Activated naive CD4-positive, alpha-beta T cell treated with anti-CD3 and anti-CD28 coated beads, Interleukin-2, amount 50 U/mL, for 72 hours (primary cell): ENCODE results near the gene VILL. TPM values are rescaled to one million over a fixed set of nuclear protein-coding genes. Genes with fewer than 3 reads are reported as not detected.
A peak's percentile ranks its signal among the peaks of the same experiment; 100 is the strongest.

Experiments
- ATAC-seq, 2 donors: fragments of 150-1000 bp; cut with Tn5 transposase; 2 replicates each; pipeline ENCODE4 v1.10.0; 2021; ENCODE audit warnings: mild to moderate bottlenecking in 2 of 2, moderate library complexity in 2 of 2
- DNase-seq, 2 donors: peaks; one replicate each; pipeline ENCODE4 v3.0.0; 2021 to 2022; ENCODE audit warnings: low spot score in 2 of 2
- H3K27ac Mint-ChIP-seq, 2 donors: one replicate each; pipeline ENCODE4 v1.8.0; 2022; ENCODE audit warnings: mild to moderate bottlenecking in 2 of 2, mixed read lengths in 2 of 2
- H3K36me3 Mint-ChIP-seq, 2 donors: one replicate each; pipeline ENCODE4 v1.8.0; 2022; ENCODE audit warnings: mixed read lengths in 2 of 2
- H3K9me3 Mint-ChIP-seq, 2 donors: one replicate each; pipeline ENCODE4 v1.8.0; 2022; ENCODE audit warnings: mixed read lengths in 2 of 2
- total RNA-seq, 2 donors: library from RNA; stranded (reverse); gene quantifications; one replicate each; pipeline ENCODE4 v1.2.3, GENCODE V29; 2022

VILL gene
- total RNA-seq, 2 donors from 2014 or later: 13.2 to 13.8 TPM

DNA sequence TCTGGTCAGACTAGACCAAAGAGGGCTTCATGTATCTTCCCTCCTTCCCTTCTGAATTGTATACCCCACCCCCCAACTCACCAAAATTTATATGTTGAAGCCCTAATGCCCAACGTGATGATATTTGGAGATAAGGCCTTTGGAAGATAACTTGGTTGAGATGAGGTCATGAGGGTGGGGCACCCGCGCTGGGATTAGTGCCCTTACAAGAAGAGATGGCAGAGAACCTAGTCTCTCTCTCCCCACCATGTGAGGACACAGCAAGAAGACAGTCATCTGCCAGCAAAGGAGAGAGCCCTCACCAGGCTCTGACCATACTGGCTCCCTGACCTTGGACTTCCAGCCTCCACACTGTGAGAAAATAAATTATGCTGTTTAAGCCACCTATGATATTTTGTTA, 25.4 kb downstream of the VILL start:
- no peak for ATAC-seq
- H3K27ac Mint-ChIP-seq: no peak overlapping the region

DNA sequence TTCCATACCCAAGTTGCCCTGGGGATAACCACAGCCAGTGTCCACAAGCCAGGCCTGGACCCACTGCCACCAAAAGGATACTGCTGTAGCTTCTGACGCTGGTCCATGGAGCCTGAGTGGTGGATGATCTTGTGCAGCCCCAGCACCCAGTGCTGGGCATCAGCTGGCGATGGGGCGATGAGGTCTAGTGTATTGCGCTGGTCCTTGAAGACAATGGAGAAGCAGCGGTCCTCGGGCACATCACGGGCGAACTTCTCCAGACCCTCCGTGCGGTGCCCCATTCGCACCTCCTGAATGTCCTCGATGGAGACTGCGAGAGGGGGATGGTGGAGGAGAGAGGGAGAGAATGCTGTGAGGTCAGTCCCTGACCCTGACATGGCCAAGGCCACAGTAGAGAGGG, 25.8 kb downstream of the VILL start:
- ATAC-seq (no peak), DNase-seq (no peak)
- H3K27ac Mint-ChIP-seq: no peak overlapping the region
- peaks cover 0 to 5% of the 10 kb centered on the region in 2 donors for H3K9me3 Mint-ChIP-seq
- peaks cover 11 to 13% of the 10 kb centered on the region in 2 donors for H3K36me3 Mint-ChIP-seq

More for the DNA sequence above, 25.4 kb downstream of the VILL start:
- no peak for DNase-seq
- peaks cover 0 to 5% of the 10 kb centered on the region in 2 donors for H3K9me3 Mint-ChIP-seq
- H3K36me3 Mint-ChIP-seq: peaks cover 11 to 13% of the 10 kb centered on the region in 2 donors

DNA sequence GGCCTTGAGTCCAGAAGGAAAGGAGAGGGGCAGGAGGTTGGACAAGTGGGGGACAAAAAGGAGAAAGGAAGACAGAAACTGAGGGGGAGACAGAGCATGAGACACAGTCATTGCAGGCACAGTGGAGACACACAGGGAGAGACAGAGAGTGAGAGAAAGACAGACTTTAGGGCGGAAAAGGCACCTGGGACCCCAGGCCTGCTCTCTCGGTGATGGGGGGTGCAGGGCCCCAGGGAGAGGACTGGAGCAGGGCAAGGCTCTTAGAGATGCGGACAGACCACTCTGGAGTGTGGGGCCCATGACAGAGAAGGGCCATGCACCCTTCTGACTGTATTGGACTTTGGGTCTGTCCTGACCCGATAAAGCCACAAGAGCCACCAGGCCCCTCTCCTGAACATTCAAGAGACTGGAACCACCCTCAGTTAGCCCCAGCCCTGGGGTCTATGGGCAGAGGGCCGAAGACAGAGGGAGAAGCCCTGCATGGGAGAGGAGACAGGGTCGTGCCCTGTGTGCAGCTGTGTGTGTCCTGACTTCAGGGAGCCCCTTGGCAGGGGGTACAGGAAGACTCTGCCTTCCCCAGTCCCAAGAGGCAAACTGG, 26.4 kb downstream of the VILL start:
- no peak overlapping the region for H3K27ac Mint-ChIP-seq
- peaks cover 0 to 5% of the 10 kb centered on the region in 2 donors for H3K9me3 Mint-ChIP-seq
- ATAC-seq: no peak
- no peak for DNase-seq
- H3K36me3 Mint-ChIP-seq: peaks cover 11 to 13% of the 10 kb centered on the region in 2 donors

DNA sequence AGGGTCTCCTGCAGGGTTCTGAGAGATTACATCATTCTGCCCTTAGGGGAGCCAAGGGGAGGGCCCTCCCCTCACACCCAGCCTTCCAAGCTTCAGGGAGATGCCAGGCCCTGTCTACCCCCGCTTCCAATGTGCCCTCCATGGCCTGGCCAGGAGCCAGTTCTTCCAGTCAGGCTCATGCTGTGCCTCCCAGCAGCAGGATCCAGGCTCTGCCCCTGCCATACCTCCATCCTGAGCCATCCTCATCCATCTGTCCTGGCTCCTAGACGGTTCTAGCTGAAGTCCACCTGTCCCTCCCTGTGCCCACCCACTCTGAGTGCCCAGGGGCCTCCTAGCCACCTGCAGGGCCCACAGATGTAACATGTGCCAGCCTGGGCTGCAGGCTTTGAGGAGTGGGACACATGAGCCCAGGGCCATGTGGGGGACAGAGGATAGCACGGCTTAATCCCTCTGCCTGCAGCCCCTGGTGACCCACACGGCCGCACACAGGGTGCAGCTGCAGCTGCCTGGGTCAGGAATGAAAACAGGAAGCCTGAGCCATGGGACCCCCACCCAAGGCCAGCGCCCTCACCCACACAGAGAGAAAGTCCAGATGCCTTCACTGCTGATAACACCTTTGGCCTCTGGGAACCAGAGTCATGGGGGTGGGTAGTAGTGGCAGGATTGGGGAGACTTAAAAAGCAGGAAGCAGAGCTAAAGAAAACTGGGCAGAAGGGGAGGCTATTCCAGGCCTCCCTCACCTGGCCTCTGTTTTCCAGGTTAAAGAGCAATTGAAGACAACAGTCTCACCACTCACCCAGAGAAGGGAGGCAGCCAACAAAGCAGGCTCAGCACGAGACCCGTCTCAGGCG, 27.1 kb downstream of the VILL start:
- Mint-ChIP-seq H3K27ac (peak overlapping the region in 1 of 2 donors; percentile 63), H3K36me3 (peaks cover 11 to 13% of the 10 kb centered on the region in 2 donors), H3K9me3 (peaks cover 0 to 5% of the 10 kb centered on the region in 2 donors)
- no peak for ATAC-seq
- DNase-seq: no peak

DNA sequence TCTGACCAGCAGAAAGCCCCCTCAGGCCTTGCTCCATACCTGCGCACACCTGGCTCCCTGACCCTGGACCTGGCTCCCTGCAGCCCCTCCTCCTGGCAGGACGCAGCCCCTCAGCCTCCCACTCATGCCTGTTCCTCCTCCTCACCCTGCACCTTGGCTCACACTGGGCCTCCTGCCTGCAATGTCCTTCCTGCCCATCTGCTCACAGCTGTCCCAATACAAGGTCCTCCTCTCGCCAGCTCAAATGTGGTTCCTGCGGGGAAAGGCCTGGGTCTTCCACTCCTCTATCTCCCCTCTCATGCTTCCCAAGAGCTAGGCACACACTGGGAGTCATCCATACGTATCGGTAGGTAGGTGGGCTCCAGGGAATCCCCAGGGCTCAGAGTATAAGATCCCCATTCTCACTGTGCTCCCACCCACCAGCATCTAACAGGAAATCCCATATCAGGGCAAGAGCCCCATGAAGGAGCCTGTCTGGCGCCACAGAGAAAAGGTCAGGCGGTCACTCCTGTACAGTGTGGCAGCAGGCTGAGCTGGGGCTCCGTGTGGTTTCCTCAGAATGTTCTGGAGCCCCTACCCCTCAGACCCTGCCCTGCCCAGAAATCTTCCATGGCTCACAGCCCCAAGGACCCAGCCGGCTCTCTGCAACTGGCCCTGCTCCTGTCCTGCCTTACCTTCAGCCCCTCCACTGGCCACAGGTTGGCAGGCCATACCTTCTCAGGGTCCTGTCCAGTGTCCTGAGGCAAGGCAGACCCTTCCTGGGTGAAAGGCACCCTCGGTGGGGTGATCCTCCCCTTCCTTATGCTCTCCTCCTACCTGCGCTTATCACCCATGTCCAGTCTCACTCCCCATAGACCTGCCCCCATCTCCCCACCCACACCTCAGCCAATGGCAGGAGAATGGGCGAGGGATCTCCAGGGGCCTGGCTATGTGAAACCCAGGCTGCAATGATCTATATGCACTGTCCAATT, 28.0 kb downstream of the VILL start:
- DNase-seq (no peak), ATAC-seq (no peak)
- peak overlapping the region; percentile 56 to 63 for H3K27ac Mint-ChIP-seq
- peaks cover 11 to 13% of the 10 kb centered on the region in 2 donors for H3K36me3 Mint-ChIP-seq
- peaks cover 0 to 5% of the 10 kb centered on the region in 2 donors for H3K9me3 Mint-ChIP-seq

DNA sequence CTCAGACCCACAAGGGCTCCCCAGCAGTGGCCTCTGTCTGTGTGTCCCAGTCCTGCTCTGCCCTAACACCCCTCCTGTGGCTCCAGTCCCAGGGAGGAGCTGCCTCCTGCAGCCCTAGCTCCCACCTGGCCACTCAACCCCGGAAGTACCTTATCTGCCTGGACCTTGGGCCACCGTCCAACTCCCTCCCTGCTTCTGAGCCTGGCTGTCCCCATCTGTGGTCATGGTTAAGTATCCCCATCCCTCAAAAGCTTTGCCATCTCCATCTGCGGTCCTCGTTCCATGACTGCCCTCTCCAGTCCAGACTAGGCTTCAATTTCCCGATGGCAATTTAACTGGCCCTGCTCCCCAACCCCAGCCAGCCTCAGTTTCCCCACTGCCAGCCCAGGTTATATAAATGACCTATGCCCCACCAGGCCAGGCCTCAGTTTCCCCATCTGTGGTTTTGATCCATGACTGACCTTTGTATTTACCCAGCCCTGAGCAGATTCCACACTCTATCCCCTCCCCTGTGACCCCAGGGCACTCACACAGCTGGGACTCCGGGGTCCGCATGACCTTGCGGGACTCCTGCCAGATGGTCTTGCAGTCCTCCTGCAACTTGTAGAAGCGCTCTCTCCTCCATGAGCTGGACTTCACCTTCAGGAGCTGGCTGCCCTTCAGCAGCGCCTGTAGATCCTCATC, 29.2 kb downstream of the VILL start:
- Mint-ChIP-seq H3K36me3 (peaks cover 11 to 13% of the 10 kb centered on the region in 2 donors), H3K27ac (no peak overlapping the region), H3K9me3 (peaks cover 0 to 5% of the 10 kb centered on the region in 2 donors)
- ATAC-seq (no peak), DNase-seq (no peak)

DNA sequence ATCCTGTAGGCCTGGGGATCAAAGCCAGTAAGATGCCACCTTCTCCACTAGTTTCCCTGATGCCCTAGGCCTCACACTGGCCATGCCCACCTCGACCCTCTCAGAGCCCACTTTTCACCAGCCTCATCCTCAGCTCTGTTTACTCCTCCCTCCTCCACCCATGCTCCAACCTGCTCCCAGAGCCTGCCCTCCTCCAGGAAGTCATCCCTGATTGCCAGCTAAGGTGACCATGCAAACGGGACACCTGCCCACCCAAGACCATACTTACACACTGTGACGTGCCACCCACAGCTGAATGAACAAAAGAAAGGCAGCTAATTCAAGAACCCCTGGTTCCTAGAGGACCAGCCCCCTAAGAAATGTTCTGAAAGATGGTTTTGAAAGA, 29.7 kb downstream of the VILL start:
- ATAC-seq: no peak
- H3K27ac Mint-ChIP-seq: no peak overlapping the region
- peaks cover 0 to 5% of the 10 kb centered on the region in 2 donors for H3K9me3 Mint-ChIP-seq
- DNase-seq: no peak
- H3K36me3 Mint-ChIP-seq: peaks cover 11 to 13% of the 10 kb centered on the region in 2 donors

DNA sequence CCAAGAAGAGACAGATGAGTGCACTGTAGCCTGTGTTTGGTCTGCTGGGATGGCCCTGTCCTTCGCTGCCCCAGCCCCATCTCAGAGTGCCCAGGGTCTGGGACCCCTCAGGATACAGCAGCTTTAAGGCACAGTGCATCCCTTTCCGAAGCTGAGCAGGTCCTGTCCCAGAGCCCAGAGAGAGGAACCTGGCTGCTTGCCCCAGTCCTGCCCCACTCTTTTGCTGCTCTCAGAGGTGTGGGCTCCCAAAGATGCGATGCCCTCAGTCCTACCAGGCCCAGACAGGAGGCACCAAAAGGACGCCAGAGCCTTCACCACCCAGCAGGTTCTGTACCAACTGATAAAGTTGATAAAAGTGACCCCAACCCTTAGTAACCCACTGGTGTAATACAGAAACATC, 30.6 kb downstream of the VILL start:
- Mint-ChIP-seq H3K27ac (peak overlapping the region in 1 of 2 donors; percentile 67), H3K36me3 (peaks cover 8 to 9% of the 10 kb centered on the region in 2 donors), H3K9me3 (peaks cover 0 to 5% of the 10 kb centered on the region in 2 donors)
- ATAC-seq (no peak), DNase-seq (no peak)

DNA sequence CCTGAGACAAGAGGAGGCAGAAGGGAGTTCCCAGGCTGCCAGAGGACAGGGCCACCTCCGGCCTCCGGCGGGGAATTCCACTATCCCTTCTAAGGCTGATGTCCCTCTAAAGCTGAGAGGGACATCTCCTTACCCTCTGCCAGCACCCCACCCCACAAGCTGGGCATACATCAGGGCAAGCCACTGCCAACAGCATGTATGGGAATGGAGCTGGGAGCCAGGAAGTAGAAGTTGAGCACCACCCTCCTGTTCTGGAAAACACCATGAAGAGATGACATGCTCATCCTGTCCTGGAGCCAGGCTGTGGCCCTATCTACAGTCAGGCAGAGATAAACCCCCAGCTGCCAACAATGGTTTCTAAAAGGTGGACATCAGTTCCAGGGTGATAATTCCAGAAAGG, 31.7 kb downstream of the VILL start:
- no peaks in the 10 kb centered on the region for H3K9me3 Mint-ChIP-seq
- H3K27ac Mint-ChIP-seq: peak overlapping the region; percentile 67
- no peak for ATAC-seq
- DNase-seq: no peak
- no peaks in the 10 kb centered on the region for H3K36me3 Mint-ChIP-seq

DNA sequence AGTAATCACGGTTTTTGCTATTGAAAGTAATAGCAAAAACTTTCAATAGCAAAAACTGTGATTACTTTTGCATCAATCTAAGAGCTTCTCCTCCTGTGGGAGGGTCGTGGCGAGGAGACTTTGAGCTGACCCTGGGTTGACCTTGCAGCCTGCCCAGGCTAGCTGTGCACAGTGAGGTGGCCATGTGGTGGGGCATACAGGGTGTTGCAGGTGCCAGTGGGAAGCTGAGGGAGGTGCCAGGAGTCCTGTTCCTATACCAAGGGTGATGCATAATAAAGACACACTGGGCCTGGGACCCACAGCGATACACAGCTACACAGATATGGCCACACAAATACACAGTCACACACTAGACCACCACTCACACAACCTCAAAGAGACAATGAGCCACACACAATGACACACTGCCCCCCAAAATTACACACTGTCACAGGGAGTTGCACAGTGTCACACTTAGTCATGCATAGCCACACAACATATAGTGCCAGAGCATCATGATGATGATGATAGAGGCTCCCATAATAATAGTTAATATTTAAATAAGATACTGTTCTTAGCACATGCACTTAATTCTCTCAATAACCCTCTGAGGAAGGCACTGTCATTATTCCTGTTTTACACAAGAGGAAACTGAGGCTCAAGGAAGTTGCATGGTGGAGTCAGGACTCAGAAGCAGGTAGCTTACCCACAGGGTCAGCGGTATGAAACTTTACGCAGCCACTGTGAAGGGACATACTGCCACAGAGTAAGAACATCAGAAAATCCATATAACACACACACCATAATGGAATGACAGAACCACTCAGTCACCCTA, 32.5 kb downstream of the VILL start:
- H3K27ac Mint-ChIP-seq: peak overlapping the region in 1 of 2 donors; percentile 94
- H3K9me3 Mint-ChIP-seq: no peaks in the 10 kb centered on the region
- DNase-seq (no peak), ATAC-seq (peak in 1 of 2 donors; percentile 2)
- no peaks in the 10 kb centered on the region for H3K36me3 Mint-ChIP-seq

DNA sequence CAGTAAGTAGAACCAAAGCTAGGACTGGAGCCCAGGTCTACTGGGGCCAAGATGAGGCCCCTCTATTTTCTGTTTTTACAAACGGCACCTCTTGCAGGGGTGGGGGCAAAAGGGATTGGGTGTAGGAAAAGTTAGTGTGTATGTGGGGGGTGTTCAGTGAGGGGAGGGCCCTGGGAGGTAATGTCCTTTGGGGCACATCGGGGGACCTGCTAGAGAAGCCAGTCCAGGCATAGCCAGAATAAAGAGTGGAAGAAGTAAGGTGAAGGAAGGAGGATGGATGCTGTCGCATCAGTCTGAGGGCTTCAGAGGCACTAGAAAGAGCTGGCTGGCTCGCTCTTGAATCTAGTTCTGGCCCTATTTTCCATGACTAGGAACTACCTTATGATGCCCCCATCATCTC, 36.3 kb downstream of the VILL start:
- Mint-ChIP-seq H3K9me3 (no peaks in the 10 kb centered on the region), H3K27ac (no peak overlapping the region), H3K36me3 (no peaks in the 10 kb centered on the region)
- ATAC-seq (no peak), DNase-seq (no peak)

DNA sequence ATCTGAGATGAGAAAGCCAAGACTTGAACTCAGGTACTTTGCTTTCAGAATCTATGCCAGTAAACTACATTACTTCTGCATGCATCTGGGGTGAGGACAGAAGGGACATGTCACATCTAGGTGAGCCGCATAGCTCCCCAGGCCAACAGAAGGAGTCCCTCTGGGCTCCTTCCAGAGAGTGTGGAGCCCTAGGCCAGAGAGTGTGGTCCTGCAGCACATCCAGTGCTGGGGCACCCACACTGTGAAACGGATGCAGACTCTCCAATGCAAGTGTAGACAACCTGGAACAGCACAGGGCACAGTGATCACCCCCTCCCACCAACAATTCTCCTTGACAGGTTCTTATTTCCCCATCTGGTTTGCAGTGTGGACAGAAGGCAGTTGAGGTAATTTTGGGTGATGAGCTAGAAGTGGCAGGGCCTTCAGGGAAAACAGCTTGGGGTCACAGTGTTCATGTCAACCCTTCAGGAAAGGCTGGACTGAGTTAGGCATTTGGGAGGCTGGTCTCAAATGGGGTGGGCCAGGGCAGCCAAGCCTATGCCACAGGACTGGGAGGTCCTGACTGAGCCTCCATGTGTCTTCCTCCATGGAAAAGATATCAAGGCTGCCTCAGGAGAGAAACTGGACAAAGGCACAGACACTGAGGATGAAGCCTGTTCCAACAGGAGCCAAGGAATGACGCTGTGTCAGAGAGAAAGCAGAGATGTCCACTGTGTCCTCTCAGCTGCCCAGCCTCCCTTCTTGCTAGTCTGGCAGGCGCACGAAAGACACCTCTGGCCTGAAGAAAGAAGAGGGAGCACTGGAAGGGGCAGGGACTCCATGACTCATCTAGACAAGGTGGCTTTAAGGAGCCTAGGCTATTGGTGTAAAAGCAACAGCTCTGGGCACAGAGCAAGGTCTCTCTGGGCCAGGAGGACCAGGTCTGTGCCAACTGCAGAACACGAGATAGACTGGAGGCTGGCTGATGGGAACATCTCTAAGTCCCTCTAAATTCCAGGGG, 37.2 kb downstream of the VILL start:
- ATAC-seq (no peak), DNase-seq (no peak)
- H3K9me3 Mint-ChIP-seq: no peaks in the 10 kb centered on the region
- no peaks in the 10 kb centered on the region for H3K36me3 Mint-ChIP-seq
- peak overlapping the region in 1 of 2 donors; percentile 18 for H3K27ac Mint-ChIP-seq

DNA sequence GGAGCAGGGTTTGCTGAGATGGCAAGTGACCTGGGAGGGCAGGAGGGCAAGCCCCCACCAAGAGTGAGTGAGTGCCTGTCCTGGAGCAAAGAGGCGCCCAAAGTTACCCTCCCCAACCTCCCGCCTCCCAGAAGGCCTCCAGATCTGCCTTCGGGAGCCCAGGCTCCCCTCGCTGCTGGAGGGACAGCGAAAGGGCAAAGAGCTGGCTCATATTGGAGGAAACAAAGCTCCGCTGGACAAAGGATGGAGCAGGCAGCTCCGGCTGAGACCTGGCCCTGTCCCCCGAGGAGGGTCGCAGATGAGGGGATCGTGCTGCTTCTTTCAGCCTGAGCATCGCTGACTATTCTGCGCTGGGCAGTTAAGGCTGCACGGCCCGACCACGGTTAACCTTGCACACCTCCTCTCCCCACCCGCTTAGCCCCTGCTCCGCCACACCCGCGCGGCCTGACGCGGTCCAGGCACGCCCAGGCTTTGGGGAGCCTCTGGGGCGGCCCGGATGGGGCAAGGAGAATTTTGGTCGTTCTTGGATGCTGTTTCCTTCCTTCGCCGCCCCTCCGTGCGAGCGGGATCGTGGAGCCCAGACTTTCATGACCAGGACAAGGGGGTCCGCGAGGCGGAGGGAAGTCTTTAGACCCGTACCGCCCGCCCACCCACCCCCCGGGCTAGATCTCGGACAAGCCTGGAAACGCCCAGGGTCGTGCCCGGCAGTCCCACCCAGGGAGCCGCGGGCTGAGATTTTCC, 38.2 kb downstream of the VILL start:
- peak overlapping the region in 1 of 2 donors; percentile 18 for H3K27ac Mint-ChIP-seq

More for the DNA sequence above, 38.2 kb downstream of the VILL start:
- ATAC-seq (no peak), DNase-seq (no peak)
- H3K9me3 Mint-ChIP-seq: no peaks in the 10 kb centered on the region
- no peaks in the 10 kb centered on the region for H3K36me3 Mint-ChIP-seq
